LNCAP (cell line): ENCODE results near the gene UQCR10.

Experiments
- TF ChIP-seq, protein P1 (sequence below): fragments of 450-650 bp; IDR thresholded peaks from 2 replicates; pipeline ENCODE4 v1.5.1; 2017; ENCODE audit warnings: mild to moderate bottlenecking

UQCR10 gene

DNA sequence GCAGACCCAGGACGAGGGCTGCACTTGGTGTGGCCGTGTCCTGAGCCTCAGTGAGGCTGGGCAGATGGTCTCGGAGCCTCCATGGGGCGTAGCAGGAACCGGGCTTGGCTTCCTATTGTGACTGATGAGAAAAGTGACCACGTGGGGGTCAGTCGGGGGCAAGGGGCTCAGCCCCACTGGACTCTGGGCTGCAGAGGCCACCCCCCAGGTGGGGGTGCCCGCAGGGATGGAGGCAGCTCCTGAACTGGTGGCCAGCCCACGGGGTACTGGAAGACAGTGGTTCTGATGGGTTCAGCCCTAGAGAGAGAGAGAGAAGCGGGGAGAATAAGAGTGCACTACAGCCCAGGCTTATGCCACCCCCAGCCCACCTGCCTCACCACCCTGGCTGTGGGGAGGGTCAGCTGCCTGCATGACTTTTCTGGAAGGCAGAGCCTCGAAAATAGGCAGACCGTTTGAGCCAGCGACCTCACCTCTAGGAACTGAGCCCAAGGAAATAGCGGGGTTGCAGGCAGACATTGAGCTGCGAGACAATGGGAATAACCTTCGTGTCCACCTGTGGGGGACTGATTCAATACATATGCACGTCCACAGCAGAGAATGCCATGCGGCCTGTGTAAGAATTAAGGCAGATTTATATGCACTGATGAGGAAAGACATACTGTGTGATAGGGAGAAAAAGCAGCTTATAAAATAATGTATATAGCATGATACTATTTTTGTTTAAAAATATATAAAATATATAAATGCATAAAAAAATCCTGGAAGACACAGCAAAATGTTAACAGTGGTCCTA is 35.9 kb upstream of the UQCR10 start:
- TF ChIP-seq, protein P1, sequence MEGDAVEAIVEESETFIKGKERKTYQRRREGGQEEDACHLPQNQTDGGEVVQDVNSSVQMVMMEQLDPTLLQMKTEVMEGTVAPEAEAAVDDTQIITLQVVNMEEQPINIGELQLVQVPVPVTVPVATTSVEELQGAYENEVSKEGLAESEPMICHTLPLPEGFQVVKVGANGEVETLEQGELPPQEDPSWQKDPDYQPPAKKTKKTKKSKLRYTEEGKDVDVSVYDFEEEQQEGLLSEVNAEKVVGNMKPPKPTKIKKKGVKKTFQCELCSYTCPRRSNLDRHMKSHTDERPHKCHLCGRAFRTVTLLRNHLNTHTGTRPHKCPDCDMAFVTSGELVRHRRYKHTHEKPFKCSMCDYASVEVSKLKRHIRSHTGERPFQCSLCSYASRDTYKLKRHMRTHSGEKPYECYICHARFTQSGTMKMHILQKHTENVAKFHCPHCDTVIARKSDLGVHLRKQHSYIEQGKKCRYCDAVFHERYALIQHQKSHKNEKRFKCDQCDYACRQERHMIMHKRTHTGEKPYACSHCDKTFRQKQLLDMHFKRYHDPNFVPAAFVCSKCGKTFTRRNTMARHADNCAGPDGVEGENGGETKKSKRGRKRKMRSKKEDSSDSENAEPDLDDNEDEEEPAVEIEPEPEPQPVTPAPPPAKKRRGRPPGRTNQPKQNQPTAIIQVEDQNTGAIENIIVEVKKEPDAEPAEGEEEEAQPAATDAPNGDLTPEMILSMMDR, result no peak

DNA sequence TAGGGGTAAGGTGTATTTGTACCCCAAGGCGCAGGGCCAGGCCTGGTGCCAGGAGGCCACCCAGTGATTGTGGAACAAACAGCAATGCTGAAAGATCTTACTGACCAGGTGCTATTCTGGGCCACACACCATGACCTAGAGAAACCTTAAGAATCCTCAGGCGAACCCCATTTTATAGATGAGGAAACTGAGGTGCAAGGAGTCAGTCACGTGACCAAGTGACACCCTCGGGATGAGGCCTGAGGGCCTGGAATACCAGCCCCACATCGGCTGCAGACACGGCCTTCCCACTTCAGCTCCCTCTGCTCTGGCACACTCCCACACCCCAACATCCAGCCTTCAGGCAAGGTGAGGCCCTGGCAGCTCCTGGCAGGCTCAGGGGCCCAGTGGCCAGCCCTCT is 34.3 kb upstream of the UQCR10 start:
- TF ChIP-seq, protein P1, result no peak

DNA sequence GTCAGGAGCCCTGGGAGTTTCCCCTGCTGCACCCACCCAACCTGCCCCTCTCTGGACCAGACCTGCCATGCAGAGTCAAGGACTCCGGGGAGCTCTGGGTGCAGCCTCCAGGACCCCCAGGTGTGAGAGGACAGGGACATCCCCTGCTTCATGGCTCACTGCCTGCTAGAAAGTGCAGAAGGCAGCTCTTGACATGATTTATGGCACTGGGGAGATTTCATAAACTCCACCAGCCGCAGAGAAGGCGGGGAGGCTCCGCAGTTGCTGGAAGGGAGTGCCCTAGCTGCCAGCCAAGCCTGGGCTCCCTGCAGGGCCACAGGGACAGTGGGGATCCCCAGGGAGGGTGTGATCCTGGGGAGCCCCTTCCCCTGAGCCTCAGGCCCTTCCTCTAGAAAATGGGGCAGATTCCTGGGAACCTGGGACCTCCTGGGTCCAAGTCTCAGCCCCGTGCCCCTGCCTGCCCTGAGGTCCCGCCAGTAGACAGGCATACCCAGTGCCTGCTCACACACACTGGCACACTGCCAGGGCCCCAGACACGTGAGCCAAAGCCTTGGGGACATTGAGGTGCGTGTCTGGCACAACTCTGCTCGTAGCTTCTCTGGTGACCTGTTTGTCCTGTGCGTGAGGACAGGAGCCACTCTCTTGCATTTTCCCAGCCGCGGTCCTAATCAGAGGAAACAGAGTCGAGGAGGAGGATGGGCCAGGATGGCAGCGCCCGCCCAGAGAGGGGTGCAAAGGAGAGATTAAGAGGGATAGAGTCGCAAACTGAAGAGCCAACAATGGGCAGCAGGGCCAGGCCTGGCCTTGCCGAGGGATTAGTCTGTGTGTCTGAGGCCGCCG is 33.6 kb upstream of the UQCR10 start:
- TF ChIP-seq, protein P1, result no peak

DNA sequence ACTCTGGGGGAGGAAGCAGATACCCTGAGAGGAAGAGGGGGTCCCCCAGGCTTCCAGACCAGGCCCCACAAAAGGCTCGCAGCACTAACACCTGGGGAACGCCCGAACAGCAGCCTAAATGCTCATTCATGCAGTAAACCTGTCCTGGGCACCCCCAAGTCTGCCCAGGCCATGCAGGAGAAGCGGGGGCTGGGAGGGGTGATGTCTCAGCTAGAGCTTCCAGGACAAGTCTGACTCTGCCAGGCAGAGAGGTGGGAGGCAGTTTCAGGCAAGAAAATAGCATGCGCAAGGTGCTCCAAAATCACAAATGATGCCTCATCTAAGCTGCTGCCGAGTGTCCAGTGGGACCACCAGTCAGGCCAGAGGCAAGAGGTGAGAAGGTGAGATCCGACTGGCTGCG is 32.8 kb upstream of the UQCR10 start:
- TF ChIP-seq, protein P1, result no peak

DNA sequence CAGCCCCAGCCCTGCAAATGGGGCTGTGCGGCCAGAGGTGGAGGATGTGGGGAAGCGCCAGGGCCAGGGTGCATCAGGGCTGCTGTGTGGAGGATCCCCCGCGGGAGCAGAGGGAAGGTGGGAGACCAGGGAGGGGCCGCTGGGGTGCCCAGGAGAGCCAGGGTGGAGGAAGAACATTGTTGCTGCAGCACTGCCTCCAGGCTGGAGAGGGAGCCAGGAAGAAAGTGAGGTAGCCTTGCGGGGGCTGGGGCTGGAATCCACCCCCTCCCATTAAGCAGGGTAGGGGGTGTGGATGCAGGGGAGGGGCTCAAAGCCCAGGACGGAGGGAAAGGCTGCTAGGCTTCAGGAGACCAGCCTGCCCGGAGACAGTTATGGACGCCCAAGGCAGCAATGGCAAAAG is 32.3 kb upstream of the UQCR10 start:
- TF ChIP-seq, protein P1, result no peak

DNA sequence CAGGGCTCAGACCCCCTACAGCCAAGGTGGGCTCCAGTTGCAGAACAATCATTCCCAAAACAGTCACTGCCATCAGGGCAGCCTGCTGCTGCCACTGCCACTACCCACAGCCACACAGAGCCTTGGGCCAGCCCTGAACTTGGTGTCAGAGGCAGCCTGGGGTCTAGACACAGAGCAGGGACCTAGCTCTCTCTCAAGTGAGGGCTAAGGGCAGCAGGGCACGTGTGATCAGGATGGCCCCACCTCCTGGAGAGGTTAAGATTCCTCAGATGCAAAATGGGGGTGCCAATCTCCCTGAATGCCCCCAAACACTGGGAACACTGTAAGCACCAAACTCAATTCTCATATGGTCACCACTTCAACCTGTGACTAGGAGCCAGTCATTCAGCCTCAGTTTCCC is 31.8 kb upstream of the UQCR10 start:
- TF ChIP-seq, protein P1, result no peak

DNA sequence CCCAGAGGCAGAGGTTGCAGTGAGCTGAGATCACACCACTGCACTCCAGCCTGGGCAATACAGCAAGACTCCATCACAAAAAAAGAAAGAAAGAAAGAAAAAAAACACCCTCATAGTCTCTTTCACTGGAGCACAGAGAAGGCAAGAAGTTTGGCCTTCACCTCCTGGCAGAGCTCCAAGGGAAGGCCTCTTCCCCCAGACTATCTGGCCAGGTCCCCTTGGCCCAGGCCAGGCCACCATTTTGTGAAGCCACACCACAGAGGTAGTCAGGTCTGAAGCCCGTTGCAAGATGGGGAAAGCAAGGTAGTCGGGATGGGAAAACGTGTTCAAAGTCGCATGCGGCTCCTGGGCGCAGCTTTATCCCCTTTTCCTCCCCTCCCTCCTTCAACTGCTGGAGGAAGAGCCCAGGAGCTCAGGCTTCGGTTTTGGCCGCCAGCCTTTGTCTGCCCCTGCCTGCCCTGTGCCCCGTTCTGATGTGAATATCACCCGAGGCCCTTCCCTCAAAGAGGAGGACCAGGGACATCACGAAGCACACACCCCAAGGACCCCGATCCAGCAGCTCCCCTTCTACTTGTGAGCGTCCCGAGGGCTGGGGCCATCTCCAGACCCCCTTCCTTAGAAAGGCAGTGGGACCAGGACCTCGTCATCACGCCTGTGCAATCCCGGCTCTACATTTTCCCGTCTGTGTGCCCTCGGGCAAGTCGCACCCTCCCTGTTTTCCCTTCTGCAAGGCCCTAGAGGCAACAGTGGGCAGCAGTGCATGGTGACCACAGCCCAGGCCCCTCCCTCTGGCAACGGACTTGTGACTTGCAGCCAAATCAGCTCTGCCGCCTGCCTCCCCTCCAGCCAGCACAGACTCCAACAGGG is 29.7 kb upstream of the UQCR10 start:
- TF ChIP-seq, protein P1, result no peak
